NCI-H2196 (cell line): Measurements from ENCODE around the gene KIR3DL1.
"Not testable (repeated sequence)": the region's sequence is repeated elsewhere in the genome, so short reads cannot be mapped to it uniquely, and the experiment has no call there.

ENCODE experiments used
- DNase-seq: peaks from one replicate; lab custom pipeline; 2025; ENCODE audit not compliant: unreplicated experiment; lab: John Stamatoyannopoulos, UW

Gene KIR3DL1

DNA sequence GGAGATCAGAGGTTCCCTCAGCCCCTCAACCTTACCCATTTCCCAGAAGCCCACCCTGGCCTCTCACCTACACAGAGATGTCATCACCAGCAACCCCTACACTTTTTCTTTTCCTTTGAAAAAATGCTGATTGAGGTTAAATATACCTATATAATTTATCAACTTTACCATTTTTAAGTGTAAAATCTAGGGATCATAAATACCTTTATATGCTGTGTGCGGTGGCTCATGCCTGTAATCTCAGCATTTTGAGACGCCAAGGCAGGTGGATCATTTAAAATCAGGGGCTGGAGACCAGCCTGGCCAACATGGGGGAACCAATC lies 9.8 kb upstream of the KIR3DL1 start:
- DNase-seq = no peak

GRCh38 chr19:54814571-54814970 lies 1.7 kb upstream of the KIR3DL1 start:
- DNase-seq = not testable (repeated sequence)

GRCh38 chr19:54817670-54818536 lies 1.6 kb downstream of the KIR3DL1 start:
- no peak for DNase-seq

GRCh38 chr19:54824416-54824815 lies 8.1 kb downstream of the KIR3DL1 start:
- DNase-seq = not testable (repeated sequence)

DNA sequence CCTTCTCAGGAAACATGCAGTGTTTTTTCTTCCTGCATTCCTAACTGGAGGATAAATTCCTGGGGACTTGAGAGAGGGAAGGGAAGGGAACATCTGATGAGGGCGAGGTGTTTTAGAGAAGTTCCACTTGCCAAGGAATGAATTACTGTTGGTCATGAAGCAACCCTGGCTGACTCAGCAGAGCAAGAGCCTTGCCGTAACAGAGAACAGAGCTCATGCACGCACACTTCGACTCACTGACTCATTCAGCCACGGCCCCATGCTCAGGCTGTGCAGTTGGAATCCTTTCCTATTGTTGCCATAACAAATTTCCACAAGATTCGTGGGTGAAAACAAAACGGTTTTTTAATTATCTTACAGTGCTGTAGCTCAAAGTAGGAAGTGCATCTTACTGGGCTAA lies 9.1 kb downstream of the KIR3DL1 start:
- not testable (repeated sequence) for DNase-seq

DNA sequence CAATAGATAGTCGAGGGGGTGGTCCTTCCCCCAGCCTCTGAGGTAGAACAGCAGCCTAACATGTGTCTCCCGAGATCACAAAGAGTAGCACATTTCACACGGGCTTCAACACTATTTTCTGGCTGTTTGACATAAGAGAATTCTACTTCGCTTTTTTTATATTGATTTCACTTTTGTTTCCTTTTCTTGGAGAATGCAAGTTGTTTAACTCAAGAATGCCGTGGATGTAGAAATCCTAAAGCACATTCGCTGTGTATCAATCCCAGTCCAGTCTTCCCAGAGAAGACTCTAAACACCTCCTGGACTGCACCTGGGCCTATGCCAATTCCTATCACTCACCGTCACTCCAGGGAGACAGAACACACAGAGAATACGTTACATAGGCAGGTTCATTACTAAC lies 11.8 kb downstream of the KIR3DL1 start:
- not testable (repeated sequence) for DNase-seq

DNA sequence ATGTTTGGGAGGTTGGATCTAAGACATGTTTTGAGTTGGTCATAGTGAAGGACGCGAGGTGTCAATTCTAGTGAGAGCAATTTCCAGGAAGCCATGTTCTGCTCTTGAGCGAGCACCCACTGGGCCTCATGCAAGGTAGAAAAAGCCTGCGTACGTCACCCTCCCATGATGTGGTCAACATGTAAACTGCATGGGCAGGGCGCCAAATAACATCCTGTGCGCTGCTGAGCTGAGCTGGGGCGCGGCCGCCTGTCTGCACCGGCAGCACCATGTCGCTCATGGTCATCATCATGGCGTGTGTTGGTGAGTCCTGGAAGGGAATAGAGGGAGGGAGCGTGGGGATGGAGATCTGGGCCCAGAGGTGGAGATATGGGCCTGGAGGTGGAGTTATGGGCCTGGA lies 16.2 kb downstream of the KIR3DL1 start, which contains the start of gene KIR2DS4:
KIR2DS4 (plus strand) TSS at position 181 of the 400 bp plus-strand sequence.
- DNase-seq = not testable (repeated sequence)

DNA sequence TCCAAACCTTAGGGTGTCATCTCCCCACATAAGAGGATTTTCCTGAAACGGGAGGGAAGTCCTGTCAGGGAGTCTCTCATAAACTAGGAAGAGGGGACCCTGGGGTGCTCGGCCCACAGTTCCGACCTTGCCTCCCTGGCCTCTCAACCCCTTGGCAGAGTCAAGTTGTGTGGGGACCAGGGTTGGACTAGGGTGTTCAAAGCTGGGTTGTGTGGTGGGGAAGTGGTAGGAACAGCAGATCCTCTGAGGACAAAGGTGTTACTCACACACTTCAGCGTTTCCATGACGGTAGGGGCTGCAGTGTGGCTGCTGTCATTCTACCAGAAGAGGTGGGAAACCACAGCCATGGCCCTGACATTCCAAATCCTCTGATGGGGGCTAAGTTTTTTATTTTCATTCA lies 18.9 kb downstream of the KIR3DL1 start:
- DNase-seq = not testable (repeated sequence)

DNA sequence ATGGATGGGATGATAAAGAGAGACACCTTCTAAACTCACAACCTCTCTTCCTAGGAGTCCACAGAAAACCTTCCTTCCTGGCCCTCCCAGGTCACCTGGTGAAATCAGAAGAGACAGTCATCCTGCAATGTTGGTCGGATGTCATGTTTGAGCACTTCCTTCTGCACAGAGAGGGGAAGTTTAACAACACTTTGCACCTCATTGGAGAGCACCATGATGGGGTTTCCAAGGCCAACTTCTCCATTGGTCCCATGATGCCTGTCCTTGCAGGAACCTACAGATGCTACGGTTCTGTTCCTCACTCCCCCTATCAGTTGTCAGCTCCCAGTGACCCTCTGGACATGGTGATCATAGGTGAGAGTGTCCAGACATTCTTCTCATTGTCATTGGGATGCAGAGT lies 21.3 kb downstream of the KIR3DL1 start:
- DNase-seq = not testable (repeated sequence)

DNA sequence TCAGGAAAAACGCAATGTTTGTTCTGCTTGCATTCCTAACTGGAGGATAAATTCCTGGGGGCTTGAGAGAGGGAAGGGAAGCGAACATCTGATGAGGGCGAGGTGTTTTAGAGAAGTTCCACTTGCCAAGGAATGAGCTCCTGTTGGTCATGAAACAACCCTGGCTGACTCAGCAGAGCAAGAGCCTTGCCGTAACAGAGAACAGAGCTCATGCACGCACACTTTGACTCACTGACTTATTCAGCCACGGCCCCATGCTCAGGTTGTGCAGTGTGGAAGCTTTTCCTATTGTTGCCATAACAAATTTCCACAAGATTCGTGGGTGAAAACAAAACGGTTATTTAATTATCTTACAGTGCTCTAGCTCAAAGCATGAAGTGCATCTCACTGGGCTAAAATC lies 26.9 kb downstream of the KIR3DL1 start:
- not testable (repeated sequence) for DNase-seq

DNA sequence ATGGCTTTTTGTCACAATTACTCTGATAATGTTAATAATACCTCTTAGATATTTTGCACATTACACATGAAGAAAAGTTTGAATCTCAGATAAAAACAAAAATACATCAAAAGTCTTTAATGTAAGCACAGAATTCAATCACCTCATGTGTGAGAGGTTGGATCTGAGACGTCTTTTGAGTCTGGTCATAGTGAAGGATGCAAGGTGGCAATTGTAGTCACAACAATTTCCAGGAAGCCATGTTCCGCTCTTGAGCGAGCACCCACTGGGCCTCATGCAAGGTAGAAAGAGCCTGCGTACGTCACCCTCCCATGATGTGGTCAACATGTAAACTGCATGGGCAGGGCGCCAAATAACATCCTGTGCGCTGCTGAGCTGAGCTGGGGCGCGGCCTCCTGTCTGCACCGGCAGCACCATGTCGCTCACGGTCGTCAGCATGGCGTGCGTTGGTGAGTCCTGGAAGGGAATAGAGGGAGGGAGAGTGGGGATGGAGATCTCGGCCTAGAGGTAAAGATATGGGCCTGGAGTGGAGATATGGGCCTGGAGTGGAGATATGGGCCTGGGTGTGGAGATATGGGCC lies 33.9 kb downstream of the KIR3DL1 start, which contains the start of gene KIR3DL2:
KIR3DL2 (plus strand) TSS at position 383 of the 580 bp plus-strand sequence; CDS start at position 416, 33 bp downstream.
- not testable (repeated sequence) for DNase-seq

- DNase-seq = no peak
Observed at GRCh38 chr19:54850930-54851329, 34.7 kb downstream of the KIR3DL1 start.

GRCh38 chr19:54851353-54851752 lies 35.1 kb downstream of the KIR3DL1 start:
- no peak for DNase-seq

GRCh38 chr19:54855241-54855640 lies 39.0 kb downstream of the KIR3DL1 start:
- DNase-seq = not testable (repeated sequence)

- not testable (repeated sequence) for DNase-seq
Observed at GRCh38 chr19:54858476-54858875, 42.2 kb downstream of the KIR3DL1 start.

GRCh38 chr19:54859421-54859820 lies 43.2 kb downstream of the KIR3DL1 start:
- DNase-seq = not testable (repeated sequence)

DNA sequence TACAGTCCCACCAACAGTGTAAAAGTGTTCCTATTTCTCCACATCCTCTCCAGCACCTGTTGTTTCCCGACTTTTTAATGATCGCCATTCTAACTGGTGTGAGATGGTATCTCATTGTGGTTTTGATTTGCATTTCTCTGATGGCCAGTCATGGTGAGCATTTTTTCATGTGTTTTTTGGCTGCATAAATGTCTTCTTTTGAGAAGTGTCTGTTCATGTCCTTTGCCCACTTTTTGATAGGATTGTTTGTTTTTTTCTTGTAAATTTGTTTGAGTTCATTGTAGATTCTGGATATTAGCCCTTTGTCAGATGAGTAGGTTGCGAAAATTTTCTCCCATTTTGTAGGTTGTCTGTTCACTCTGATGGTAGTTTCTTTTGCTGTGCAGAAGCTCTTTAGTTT lies 47.2 kb downstream of the KIR3DL1 start:
- DNase-seq = not testable (repeated sequence)

GRCh38 chr19:54871696-54872095 lies 55.4 kb downstream of the KIR3DL1 start:
- DNase-seq = no peak

DNA sequence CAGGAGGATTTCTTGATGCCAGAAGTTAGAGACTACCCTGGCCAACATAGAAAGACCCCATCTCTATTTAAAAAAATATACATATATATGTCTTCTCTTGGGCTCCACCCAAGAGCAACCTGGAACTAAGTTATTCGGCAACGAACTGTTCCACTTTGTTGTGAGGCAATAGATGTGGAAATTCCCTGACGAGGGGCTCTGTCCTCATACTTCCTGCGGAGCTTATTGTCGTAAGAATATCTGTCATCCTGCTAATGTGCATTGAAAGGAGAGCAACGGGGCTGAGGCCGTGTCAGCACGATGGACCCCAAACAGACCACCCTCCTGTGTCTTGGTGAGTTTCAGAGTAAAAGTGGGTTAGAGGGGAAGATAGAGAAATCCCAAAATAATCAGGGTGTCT lies 57.7 kb downstream of the KIR3DL1 start, which contains the start of gene FCAR:
FCAR (plus strand) TSS at position 246 of the 400 bp plus-strand sequence; CDS start at position 301, 55 bp downstream.
- no peak for DNase-seq

DNA sequence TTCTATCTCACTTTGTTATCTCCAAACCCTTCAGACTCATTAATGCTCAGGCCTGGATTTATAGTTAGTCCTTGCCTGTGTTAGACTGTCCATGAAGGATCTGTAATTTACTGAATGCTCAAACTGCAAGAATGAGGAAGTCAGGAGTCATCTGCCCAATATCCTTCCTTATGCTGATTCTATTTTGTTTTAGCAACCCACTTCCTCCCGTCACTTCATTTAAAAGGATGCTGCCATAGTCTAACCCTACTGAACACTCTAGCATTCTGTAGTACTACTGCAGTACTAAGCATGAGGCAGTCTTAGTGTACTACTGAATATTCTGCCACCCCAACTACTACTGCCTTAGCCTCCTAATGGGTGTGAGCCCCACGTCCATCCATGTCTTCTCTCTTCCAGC lies 59.2 kb downstream of the KIR3DL1 start:
- no peak for DNase-seq

DNA sequence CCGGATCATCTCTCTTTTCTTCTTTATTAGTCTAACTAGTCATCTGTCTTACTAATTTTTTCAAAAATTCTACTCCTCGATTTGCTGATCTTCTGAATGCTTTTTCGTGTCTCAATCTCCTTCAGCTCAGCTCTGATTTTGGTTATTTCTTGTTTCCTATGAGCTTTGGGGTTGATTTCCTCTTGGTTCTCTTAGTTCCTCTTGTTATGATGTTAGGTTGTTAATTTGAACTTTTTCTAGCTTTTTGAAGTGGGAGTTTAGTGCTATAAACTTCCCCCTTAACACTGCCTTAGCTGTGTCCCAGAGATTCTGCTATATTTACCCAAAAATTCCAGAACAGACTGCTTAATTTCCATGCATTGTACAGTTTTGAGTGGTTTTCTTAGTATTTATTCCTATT lies 61.2 kb downstream of the KIR3DL1 start:
- no peak for DNase-seq
